Measurements from ENCODE around the gene AGBL1. TPM values are rescaled to one million over a fixed set of nuclear protein-coding genes. Genes with fewer than 3 reads are reported as not detected.

The AGBL1 gene
- total and polyA plus RNA-seq, 2 donors (not counting 3 experiments of a cell fraction or from before 2014, with no cell fraction given): not detected

DNA sequence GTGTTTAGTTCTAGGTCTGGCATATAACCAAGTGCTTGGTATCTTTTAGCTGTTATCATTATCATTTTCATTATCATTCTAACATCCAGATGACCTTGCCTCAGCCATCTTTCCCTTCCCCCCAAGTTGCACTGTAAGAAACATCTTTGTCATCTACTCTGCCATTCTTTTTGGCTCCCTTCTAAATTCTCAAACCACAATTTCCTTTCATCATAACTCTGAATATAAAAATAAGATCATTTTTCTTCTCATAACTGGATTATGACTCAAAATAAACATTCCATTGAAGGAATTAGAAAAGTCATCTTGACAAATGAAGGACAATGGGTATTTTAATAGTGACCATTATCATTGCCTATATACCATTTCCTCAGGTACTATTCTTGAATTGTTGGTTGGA lies 786.2 kb downstream of the AGBL1 start:
- ChIA-PET CTCF (no interaction called here), POLR2A (no interaction called here)
- Histone ChIP-seq H3K4me1 (ENCODE audit: control insufficient read depth, extremely low read depth, insufficient read depth, low read length) (no peaks in the 10 kb centered on the region), H3K79me2 (ENCODE audit: control insufficient read depth, insufficient read depth, low read length) (no peaks in the 10 kb centered on the region), H2AFZ (ENCODE audit: low read depth, low read length) (no peak overlapping the region), H3K4me3 (replicated peaks in 1 of 3; ENCODE audit: insufficient read depth in 1 of 3, low read depth in 1 of 3, low read length in 3 of 3) (no peak overlapping the region), H3K9ac (replicated peaks; ENCODE audit: extremely low read depth, insufficient read depth, low read length) (no peak overlapping the region), H3K27me3 (ENCODE audit: control insufficient read depth in 2 of 2, insufficient read depth in 2 of 2, low read length in 2 of 2) (no peaks in the 10 kb centered on the region), H4K20me1 (replicated peaks; ENCODE audit: control insufficient read depth, extremely low read depth, insufficient read depth, low read length) (no peaks in the 10 kb centered on the region), H3K9me1 (replicated peaks; ENCODE audit: control insufficient read depth, extremely low read depth, insufficient read depth, low read length) (no peaks in the 10 kb centered on the region), H3K4me2 (ENCODE audit: insufficient read depth, low read length) (no peak overlapping the region), H3K9me3 (replicated peaks; ENCODE audit: control insufficient read depth, insufficient read depth, low read length) (peaks cover 3% of the 10 kb centered on the region), H3K27ac (ENCODE audit: insufficient read depth, low read depth, low read length) (no peak overlapping the region), H3K36me3 (ENCODE audit: control insufficient read depth in 2 of 2, extremely low read depth in 1 of 2, insufficient read depth in 2 of 2, low read length in 2 of 2) (no peaks in the 10 kb centered on the region)
- BruUV-seq (replicated peaks): no TSS peak
- TF ChIP-seq JUN (IDR thresholded peaks at IDR 0.05; ENCODE audit: borderline replicate concordance, insufficient read depth, insufficient read length, low read depth) (no peak), MYC (IDR thresholded peaks at IDR 0.05; ENCODE audit: low read depth, low read length) (no peak), GATA2 (IDR thresholded peaks at IDR 0.05; ENCODE audit: insufficient read depth, insufficient read length, low read depth, low read length) (no peak), EZH2 (IDR thresholded peaks at IDR 0.05; ENCODE audit: borderline replicate concordance, low read depth, low read length, severe bottlenecking) (no peak), POLR2AphosphoS5 (IDR thresholded peaks at IDR 0.05; ENCODE audit: insufficient read depth, low read depth, low read length) (no peak), POLR2A (IDR thresholded peaks at IDR 0.05; ENCODE audit: low read depth, low read length) (no peak), FOS (IDR thresholded peaks at IDR 0.05; ENCODE audit: borderline replicate concordance, insufficient read depth, low read length) (no peak)
- TF ChIP-seq, protein P1, sequence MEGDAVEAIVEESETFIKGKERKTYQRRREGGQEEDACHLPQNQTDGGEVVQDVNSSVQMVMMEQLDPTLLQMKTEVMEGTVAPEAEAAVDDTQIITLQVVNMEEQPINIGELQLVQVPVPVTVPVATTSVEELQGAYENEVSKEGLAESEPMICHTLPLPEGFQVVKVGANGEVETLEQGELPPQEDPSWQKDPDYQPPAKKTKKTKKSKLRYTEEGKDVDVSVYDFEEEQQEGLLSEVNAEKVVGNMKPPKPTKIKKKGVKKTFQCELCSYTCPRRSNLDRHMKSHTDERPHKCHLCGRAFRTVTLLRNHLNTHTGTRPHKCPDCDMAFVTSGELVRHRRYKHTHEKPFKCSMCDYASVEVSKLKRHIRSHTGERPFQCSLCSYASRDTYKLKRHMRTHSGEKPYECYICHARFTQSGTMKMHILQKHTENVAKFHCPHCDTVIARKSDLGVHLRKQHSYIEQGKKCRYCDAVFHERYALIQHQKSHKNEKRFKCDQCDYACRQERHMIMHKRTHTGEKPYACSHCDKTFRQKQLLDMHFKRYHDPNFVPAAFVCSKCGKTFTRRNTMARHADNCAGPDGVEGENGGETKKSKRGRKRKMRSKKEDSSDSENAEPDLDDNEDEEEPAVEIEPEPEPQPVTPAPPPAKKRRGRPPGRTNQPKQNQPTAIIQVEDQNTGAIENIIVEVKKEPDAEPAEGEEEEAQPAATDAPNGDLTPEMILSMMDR (IDR thresholded peaks at IDR 0.05; ENCODE audit: extremely low read depth in 1 of 2, insufficient read depth in 1 of 2, low read depth in 1 of 2, low read length in 2 of 2): no peak
- TF ChIP-seq, protein P2, sequence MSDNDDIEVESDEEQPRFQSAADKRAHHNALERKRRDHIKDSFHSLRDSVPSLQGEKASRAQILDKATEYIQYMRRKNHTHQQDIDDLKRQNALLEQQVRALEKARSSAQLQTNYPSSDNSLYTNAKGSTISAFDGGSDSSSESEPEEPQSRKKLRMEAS (IDR thresholded peaks at IDR 0.05; ENCODE audit: insufficient read depth, insufficient read length): no peak
- FAIRE-seq (no peak), DNase-seq (ENCODE audit: low read depth, low spot score) (no peak)
- intact Hi-C loops (cut with micrococcal nuclease): no loop called here
- dilution Hi-C loops (cut with MboI; ENCODE audit: extremely low pct_ligation_motif_present, low sequenced_read_pairs): no loop called here

Data from endothelial cell of umbilical vein (primary cell).